Astrocyte of the spinal cord (primary cell): Measurements from ENCODE around the gene TAOK1.
"Not testable (repeated sequence)": the region's sequence is repeated elsewhere in the genome, so short reads cannot be mapped to it uniquely, and the experiment has no call there.

Experiments
- DNase-seq: peaks from one replicate; pipeline ENCODE4 v3.0.0; 2011; ENCODE audit warnings: low read depth, low spot score
- H3K4me3 ChIP-seq: 2 replicates; pipeline ENCODE4 v1.5.1; 2011; ENCODE audit warnings: low read depth, mild to moderate bottlenecking, low read length, moderate library complexity
- CTCF ChIP-seq: IDR thresholded peaks from 2 replicates; pipeline ENCODE4 v1.5.1; 2012; ENCODE audit warnings: low read depth, mild to moderate bottlenecking, low read length, inconsistent platforms
- in situ Hi-C: cut with HindIII; loops from 2 replicates; pipeline ENCODE4 v1.10.0; 2017; ENCODE audit warnings: low sequenced_read_pairs

Gene TAOK1

GRCh38 chr17:29389982-29390850 lies at the start of gene TAOK1:
TAOK1 (plus strand) TSS chr17:29390363; CDS start chr17:29451549, 61,186 bp downstream.
- TF ChIP-seq CTCF: no peak
- peak; percentile 98 for DNase-seq
- in situ Hi-C loops: no loop called here
- H3K4me3 ChIP-seq: peak within 1 kb of the TSS; percentile 85

GRCh38 chr17:29341726-29342125 lies 48.4 kb upstream of the TAOK1 start:
- in situ Hi-C loops: no loop called here
- TF ChIP-seq CTCF: no peak
- H3K4me3 ChIP-seq: no peak overlapping the region
- no peak for DNase-seq

- no peak overlapping the region for H3K4me3 ChIP-seq
- TF ChIP-seq CTCF: no peak
- DNase-seq: no peak
- in situ Hi-C loops: no loop called here
These were observed 47.9 kb upstream of the TAOK1 start for GRCh38 chr17:29342158-29342765.

GRCh38 chr17:29344201-29344856 lies 45.8 kb upstream of the TAOK1 start:
- no peak overlapping the region for H3K4me3 ChIP-seq
- in situ Hi-C loops: no loop called here
- no peak for TF ChIP-seq CTCF
- no peak for DNase-seq

- no peak overlapping the region for H3K4me3 ChIP-seq
- no peak for TF ChIP-seq CTCF
- in situ Hi-C loops: no loop called here
- DNase-seq: no peak
These were observed 45.1 kb upstream of the TAOK1 start for GRCh38 chr17:29345066-29345465.

- H3K4me3 ChIP-seq, in situ Hi-C loops, DNase-seq: not testable (repeated sequence)
These were observed 44.7 kb upstream of the TAOK1 start for GRCh38 chr17:29345470-29345869.

GRCh38 chr17:29346462-29346861 lies 43.7 kb upstream of the TAOK1 start:
- no peak for TF ChIP-seq CTCF
- no peak overlapping the region for H3K4me3 ChIP-seq
- in situ Hi-C loops: no loop called here
- no peak for DNase-seq
